ENCODE measurements around the gene PRKAG2. TPM values are rescaled to one million over a fixed set of nuclear protein-coding genes. Genes with fewer than 3 reads are reported as not detected.

The PRKAG2 gene
- total and polyA plus RNA-seq, 2 of the 8 experiments (the other 6 are each of a cell fraction or from before 2014, with no cell fraction given): 7.5 to 18.1 TPM

- DNase-seq (ENCODE audit: low read depth in 1 of 2, low spot score in 2 of 2) (peak in 1 of 2 experiments; percentile 80), FAIRE-seq (no peak)
- peak overlapping the region; percentile 82; the same call in 1 of the 2 replicates for H3K18ac ChIP-seq (ENCODE audit: extremely low read depth, low read length)
- H3K56ac ChIP-seq (replicated peaks; ENCODE audit: insufficient read length, low read depth, low read length): no peak overlapping the region
- no peak overlapping the region for H3K14ac ChIP-seq (ENCODE audit: insufficient read length)
- H3K4me1 ChIP-seq (replicated peaks in 1 of 4; ENCODE audit: control insufficient read depth in 3 of 4, insufficient read depth in 4 of 4, low read length in 3 of 4): peaks cover 0 to 14% (median 4%) of the 10 kb centered on the region in 4 experiments; a peak in 2 of 7 replicates
- CTCF ChIA-PET (ENCODE audit: partially characterized antibody): interaction anchor here (1.3 kb wide), 1 partner anchor 10 kb away, joined by 6 read pairs; no protein-coding TSS in a partner anchor
- peak overlapping the region; percentile 96 for H2AK5ac ChIP-seq (ENCODE audit: low read depth, low read length)
- peak overlapping the region; percentile 75 for H3K4ac ChIP-seq (replicated peaks; ENCODE audit: insufficient read length, low read depth, low read length)
- no peaks in the 10 kb centered on the region for H3K36me3 ChIP-seq (ENCODE audit: control insufficient read depth in 2 of 4, insufficient read depth in 4 of 4, low read length in 3 of 4)
- no peaks in the 10 kb centered on the region for H3K9me3 ChIP-seq (ENCODE audit: insufficient read depth in 2 of 2, low read depth in 1 of 2, low read length in 1 of 2)
- H2AFZ ChIP-seq (ENCODE audit: low read length): peak overlapping the region; percentile 56; the same call in 1 of the 2 replicates
- no peaks in the 10 kb centered on the region for H3K79me1 ChIP-seq (ENCODE audit: low read depth, low read length)
- H2BK20ac ChIP-seq (ENCODE audit: low read length): peak overlapping the region; percentile 10; the same call in 1 of the 2 replicates
- H3K27me3 ChIP-seq (replicated peaks in 1 of 4; ENCODE audit: control insufficient read depth in 3 of 4, extremely low read depth in 1 of 4, insufficient read depth in 3 of 4, low read length in 3 of 4): peaks cover 0 to 3% (median 0%) of the 10 kb centered on the region in 4 experiments; a peak in 1 of 7 replicates
- H2BK15ac ChIP-seq (ENCODE audit: low read length): no peak overlapping the region; the same call in 1 of the 2 replicates
- H3K9ac ChIP-seq (replicated peaks in 1 of 4; ENCODE audit: extremely low read depth in 1 of 4, low read depth in 3 of 4, low read length in 3 of 4): 0 out of 7 replicates have a peak overlapping the region, but pooled peaks of 1 of the 4 experiments have one; percentile 0
- H2BK12ac ChIP-seq (ENCODE audit: low read depth, low read length): peak overlapping the region; percentile 90
- H4K5ac ChIP-seq (ENCODE audit: insufficient read length, low read depth, low read length): peak overlapping the region; percentile 1
- H3K79me2 ChIP-seq (ENCODE audit: control insufficient read depth in 1 of 2, insufficient read depth in 2 of 2, low read length in 2 of 2): no peaks in the 10 kb centered on the region
- H2BK5ac ChIP-seq (ENCODE audit: low read depth, low read length): peak overlapping the region; percentile 50; the same call in 1 of the 2 replicates
- no peaks in the 10 kb centered on the region for H4K20me1 ChIP-seq (replicated peaks in 1 of 2; ENCODE audit: control insufficient read depth in 1 of 2, insufficient read depth in 2 of 2, low read length in 2 of 2)
- no peak overlapping the region for H3K4me3 ChIP-seq (ENCODE audit: extremely low read depth in 1 of 4, insufficient read depth in 2 of 4, low read depth in 3 of 4, low read length in 4 of 4)
- WGBS, 2 experiments (ENCODE audit: extremely low coverage in 1 of 2, insufficient coverage in 1 of 2, insufficient read length in 1 of 2, insufficient replicate concordance in 2 of 2, low coverage in 1 of 2, low lambda C conversion rate in 2 of 2, missing lambda C conversion rate in 1 of 2): 77% methylated on average over 14 of the region's 16 CpGs; no CpG with 5 or more reads in 1 of the 2 experiments
- POLR2A ChIA-PET (ENCODE audit: partially characterized antibody): no interaction called here
- H4K91ac ChIP-seq (replicated peaks; ENCODE audit: insufficient read length, low read length): peak overlapping the region; percentile 95
- H3K27ac ChIP-seq (ENCODE audit: low read depth, low read length): 0 out of 2 replicates have a peak overlapping the region, but pooled peaks have one; percentile 3
- H3K23me2 ChIP-seq (ENCODE audit: low read depth, low read length): no peaks in the 10 kb centered on the region
- peak overlapping the region; percentile 1 for H2BK120ac ChIP-seq (replicated peaks; ENCODE audit: low read depth, low read length)
- peak overlapping the region; percentile 71; the same call in 1 of the 2 replicates for H4K8ac ChIP-seq (ENCODE audit: extremely low read depth, insufficient read depth, low read length)
- H3K4me2 ChIP-seq (ENCODE audit: insufficient read depth in 1 of 2, low read depth in 2 of 2, low read length in 2 of 2): peak overlapping the region in 1 of 2 experiments; percentile 32; a peak in 1 of 4 replicates
- H3K23ac ChIP-seq (ENCODE audit: insufficient read length): no peak overlapping the region
- TF ChIP-seq TEAD4 (IDR thresholded peaks at IDR 0.05; ENCODE audit: low read depth, low read length) (peak; percentile 86), E2F6 (IDR thresholded peaks at IDR 0.05) (peak; percentile 77), TAF7 (optimal IDR thresholded peaks at IDR 0.05; ENCODE audit: borderline replicate concordance, low read depth, low read length) (no peak), POU5F1 (IDR thresholded peaks at IDR 0.05; ENCODE audit: low read depth, low read length) (no peak), SIN3A (conservative IDR thresholded peaks at IDR 0.05 in 1 of 2, IDR thresholded peaks at IDR 0.05 in 1 of 2; ENCODE audit: low read depth in 1 of 2, low read length in 2 of 2) (no peak), ATF2 (IDR thresholded peaks at IDR 0.05; ENCODE audit: low read length) (peak; percentile 91), MAFK (IDR thresholded peaks at IDR 0.05; ENCODE audit: low read depth, low read length) (peak; percentile 37; the same call in 1 of the 2 replicates), CTBP2 (IDR thresholded peaks at IDR 0.05; ENCODE audit: borderline replicate concordance, insufficient read depth, insufficient read length, low read length) (no peak)
These were observed 189.2 kb downstream of the PRKAG2 start for GRCh38 chr7:151687523-151688235.

Data from H1 (cell line).